ENCODE data around the gene CASZ1.

GRCh38 chr1:10656431-10656830, 140.0 kb downstream of the CASZ1 start:
- TF ChIP-seq ATF6 (CRISPR knock-in tag; IDR thresholded peaks at IDR 0.05) (no peak), POLR2A (conservative IDR thresholded peaks at IDR 0.05) (no peak), MAZ (CRISPR knock-in tag; conservative IDR thresholded peaks at IDR 0.05 in 1 of 2, IDR thresholded peaks at IDR 0.05 in 1 of 2) (no peak)
- TF ChIP-seq, protein P1, sequence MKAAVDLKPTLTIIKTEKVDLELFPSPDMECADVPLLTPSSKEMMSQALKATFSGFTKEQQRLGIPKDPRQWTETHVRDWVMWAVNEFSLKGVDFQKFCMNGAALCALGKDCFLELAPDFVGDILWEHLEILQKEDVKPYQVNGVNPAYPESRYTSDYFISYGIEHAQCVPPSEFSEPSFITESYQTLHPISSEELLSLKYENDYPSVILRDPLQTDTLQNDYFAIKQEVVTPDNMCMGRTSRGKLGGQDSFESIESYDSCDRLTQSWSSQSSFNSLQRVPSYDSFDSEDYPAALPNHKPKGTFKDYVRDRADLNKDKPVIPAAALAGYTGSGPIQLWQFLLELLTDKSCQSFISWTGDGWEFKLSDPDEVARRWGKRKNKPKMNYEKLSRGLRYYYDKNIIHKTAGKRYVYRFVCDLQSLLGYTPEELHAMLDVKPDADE (conservative IDR thresholded peaks at IDR 0.05; ENCODE audit: control insufficient read depth, low read depth, low read length): no peak
